ENCODE results near the gene SCRT2. TPM values are rescaled to one million over a fixed set of nuclear protein-coding genes. Genes with fewer than 3 reads are reported as not detected.

SCRT2 gene
- total RNA-seq, 1 experiment from 2014 or later: 0.20 TPM

- ATAC-seq: no peak
- CTCF ChIA-PET: interaction anchor here (1.0 to 1.6 kb wide), 4 partner anchors 18 to 55 kb away, joined by 3 to 7 read pairs (median 4); no protein-coding TSS in a partner anchor
These were observed 9.2 kb upstream of the SCRT2 start for GRCh38 chr20:684676-685319.

GRCh38 chr20:682123-682522, 6.5 kb upstream of the SCRT2 start:
- DNase-seq (ENCODE audit: low spot score) (no peak), ATAC-seq (no peak)
- TF ChIP-seq ARID4B (CRISPR knock-in tag; IDR thresholded peaks at IDR 0.05; ENCODE audit: borderline replicate concordance) (no peak), ATF3 (CRISPR knock-in tag; conservative IDR thresholded peaks at IDR 0.05) (no peak), SP1 (CRISPR knock-in tag; conservative IDR thresholded peaks at IDR 0.05) (no peak), ESRRA (CRISPR knock-in tag; IDR thresholded peaks at IDR 0.05; ENCODE audit: borderline replicate concordance) (no peak), FOXK1 (CRISPR knock-in tag; IDR thresholded peaks at IDR 0.05) (no peak), ZNF512 (CRISPR knock-in tag; IDR thresholded peaks at IDR 0.05; ENCODE audit: borderline replicate concordance) (no peak), ZBTB21 (CRISPR knock-in tag; IDR thresholded peaks at IDR 0.05; ENCODE audit: borderline replicate concordance) (no peak)
- ChIA-PET POLR2A (no interaction called here), CTCF (interaction anchor here (0.6 to 2.9 kb wide), 4 partner anchors 15 to 320 kb away, joined by 3 to 13 read pairs (median 3); no protein-coding TSS in a partner anchor)
- H3K4me1 Mint-ChIP-seq: no peaks in the 10 kb centered on the region
- no peaks in the 10 kb centered on the region for H3K9me3 Mint-ChIP-seq
- peaks cover 16% of the 10 kb centered on the region for H3K27me3 Mint-ChIP-seq (ENCODE audit: low read depth)
- H3K4me3 Mint-ChIP-seq: no peak overlapping the region
- no peaks in the 10 kb centered on the region for H3K36me3 Mint-ChIP-seq
- no peak overlapping the region for H3K27ac Mint-ChIP-seq

More at GRCh38 chr20:684676-685319, 9.2 kb upstream of the SCRT2 start:
- H3K4me3 Mint-ChIP-seq: no peak overlapping the region
- H3K9me3 Mint-ChIP-seq: peaks cover 1% of the 10 kb centered on the region
- no peaks in the 10 kb centered on the region for H3K36me3 Mint-ChIP-seq
- H3K4me1 Mint-ChIP-seq: peaks cover 16% of the 10 kb centered on the region
- H3K27ac Mint-ChIP-seq: no peak overlapping the region
- no peak for TF ChIP-seq AFF4 (CRISPR knock-in tag; IDR thresholded peaks at IDR 0.05; ENCODE audit: borderline replicate concordance)
- H3K27me3 Mint-ChIP-seq (ENCODE audit: low read depth): no peaks in the 10 kb centered on the region
- DNase-seq (ENCODE audit: low spot score): no peak
- POLR2A ChIA-PET: no interaction called here

- ChIA-PET CTCF (interaction anchor here (2.9 kb wide), 1 partner anchor 13 kb away, joined by 13 read pairs; no protein-coding TSS in a partner anchor), POLR2A (no interaction called here)
- Mint-ChIP-seq H3K27ac (no peak overlapping the region), H3K4me1 (peaks cover 4% of the 10 kb centered on the region), H3K36me3 (no peaks in the 10 kb centered on the region), H3K27me3 (ENCODE audit: low read depth) (peaks cover 30% of the 10 kb centered on the region), H3K9me3 (no peaks in the 10 kb centered on the region), H3K4me3 (no peak overlapping the region)
- TF ChIP-seq SOX15 (CRISPR knock-in tag; IDR thresholded peaks at IDR 0.05): no peak
- TF ChIP-seq ATF6 (CRISPR knock-in tag; IDR thresholded peaks at IDR 0.05): no peak
- no peak for TF ChIP-seq TEAD4 (CRISPR knock-in tag; IDR thresholded peaks at IDR 0.05)
- no peak for TF ChIP-seq USF1 (CRISPR knock-in tag; IDR thresholded peaks at IDR 0.05)
- no peak for TF ChIP-seq NFYB (CRISPR knock-in tag; conservative IDR thresholded peaks at IDR 0.05; ENCODE audit: low read depth)
- no peak for TF ChIP-seq ZNF281 (CRISPR knock-in tag; IDR thresholded peaks at IDR 0.05)
- DNase-seq (ENCODE audit: low spot score) (no peak), ATAC-seq (no peak)
These were observed 5.1 kb upstream of the SCRT2 start for GRCh38 chr20:680638-681187.
